Calu3 (cell line): ENCODE measurements around the gene TRIM38. TPM values are rescaled to one million over a fixed set of nuclear protein-coding genes. Genes with fewer than 3 reads are reported as not detected.
"Not testable (repeated sequence)": the region's sequence is repeated elsewhere in the genome, so short reads cannot be mapped to it uniquely, and the experiment has no call there.

Source experiments
- BruUV-seq: library from RNA; stranded (reverse); fragments of 400-500 nt; replicated peaks from 2 replicates; lab custom pipeline; 2021; lab: Mats Ljungman, UMichigan
- CTCF ChIA-PET: fragments of 300-600 bp; sonication (Branson Sonifier 250); formaldehyde crosslinking; loops from one replicate; lab custom pipeline; 2022; ENCODE audit warnings: antibody characterized with exemption; lab: Charles Lee
- DNase-seq: peaks from one replicate; pipeline ENCODE4 v3.0.0; 2022
- H3K27ac Mint-ChIP-seq: one replicate; pipeline ENCODE4 v1.8.0; 2022; ENCODE audit warnings: mixed read lengths; ENCODE audit not compliant: unreplicated experiment
- H3K27me3 Mint-ChIP-seq: one replicate; pipeline ENCODE4 v1.8.0; 2022; ENCODE audit warnings: mixed read lengths; ENCODE audit not compliant: unreplicated experiment
- H3K36me3 Mint-ChIP-seq: one replicate; pipeline ENCODE4 v1.8.0; 2022; ENCODE audit warnings: mild to moderate bottlenecking, moderate library complexity, mixed read lengths; ENCODE audit not compliant: insufficient read depth, unreplicated experiment
- H3K4me1 Mint-ChIP-seq: one replicate; pipeline ENCODE4 v1.8.0; 2022; ENCODE audit warnings: mild to moderate bottlenecking, low read depth, mixed read lengths; ENCODE audit not compliant: unreplicated experiment
- H3K4me3 Mint-ChIP-seq: one replicate; pipeline ENCODE4 v1.8.0; 2022; ENCODE audit warnings: mild to moderate bottlenecking, low read depth, moderate library complexity, mixed read lengths; ENCODE audit not compliant: unreplicated experiment
- H3K9me3 Mint-ChIP-seq: one replicate; pipeline ENCODE4 v1.8.0; 2022; ENCODE audit warnings: low read depth, mixed read lengths; ENCODE audit not compliant: unreplicated experiment
- intact Hi-C: fragments of 100-400 bp; cut with micrococcal nuclease; formaldehyde crosslinking; loops from one replicate; pipeline ENCODE4 v1.10.0; 2022; ENCODE audit not compliant: unreplicated experiment
- total RNA-seq: library from RNA; stranded (reverse); gene quantifications from 2 replicates; pipeline ENCODE4 v1.2.3, GENCODE V29; 2022
- TF ChIP-seq, protein P1 (sequence below): fragments of 200-600 bp; IDR thresholded peaks from one replicate; pipeline ENCODE4 v1.8.0; 2022; ENCODE audit warnings: antibody characterized with exemption; ENCODE audit not compliant: unreplicated experiment

The TRIM38 gene
- total RNA-seq, 1 experiment from 2014 or later, result 20.6 TPM

DNA sequence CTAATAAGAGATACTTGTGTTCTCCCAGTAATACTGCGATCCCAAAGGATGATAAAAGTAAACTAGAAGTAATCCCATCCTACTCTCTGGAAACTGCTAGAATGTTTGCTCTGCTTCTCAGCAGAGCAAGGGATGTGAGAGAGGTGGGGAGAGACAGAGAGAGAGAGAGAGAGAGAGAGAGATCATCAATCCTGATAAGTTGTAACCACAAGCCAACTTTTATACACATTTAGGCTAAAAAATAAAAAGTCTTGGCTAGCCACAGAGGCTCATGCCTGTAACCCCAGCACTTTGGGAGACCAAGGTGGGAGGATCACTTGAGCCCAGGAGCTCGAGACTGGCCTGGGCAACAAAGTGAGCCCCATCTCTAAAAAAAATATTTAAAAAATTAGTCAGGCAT lies 16.0 kb upstream of the TRIM38 start:
- intact Hi-C loops, result no loop called here
- TF ChIP-seq, protein P1, sequence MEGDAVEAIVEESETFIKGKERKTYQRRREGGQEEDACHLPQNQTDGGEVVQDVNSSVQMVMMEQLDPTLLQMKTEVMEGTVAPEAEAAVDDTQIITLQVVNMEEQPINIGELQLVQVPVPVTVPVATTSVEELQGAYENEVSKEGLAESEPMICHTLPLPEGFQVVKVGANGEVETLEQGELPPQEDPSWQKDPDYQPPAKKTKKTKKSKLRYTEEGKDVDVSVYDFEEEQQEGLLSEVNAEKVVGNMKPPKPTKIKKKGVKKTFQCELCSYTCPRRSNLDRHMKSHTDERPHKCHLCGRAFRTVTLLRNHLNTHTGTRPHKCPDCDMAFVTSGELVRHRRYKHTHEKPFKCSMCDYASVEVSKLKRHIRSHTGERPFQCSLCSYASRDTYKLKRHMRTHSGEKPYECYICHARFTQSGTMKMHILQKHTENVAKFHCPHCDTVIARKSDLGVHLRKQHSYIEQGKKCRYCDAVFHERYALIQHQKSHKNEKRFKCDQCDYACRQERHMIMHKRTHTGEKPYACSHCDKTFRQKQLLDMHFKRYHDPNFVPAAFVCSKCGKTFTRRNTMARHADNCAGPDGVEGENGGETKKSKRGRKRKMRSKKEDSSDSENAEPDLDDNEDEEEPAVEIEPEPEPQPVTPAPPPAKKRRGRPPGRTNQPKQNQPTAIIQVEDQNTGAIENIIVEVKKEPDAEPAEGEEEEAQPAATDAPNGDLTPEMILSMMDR, result no peak
- Mint-ChIP-seq H3K36me3 (no peaks in the 10 kb centered on the region), H3K27ac (no peak overlapping the region), H3K27me3 (no peaks in the 10 kb centered on the region), H3K4me1 (no peaks in the 10 kb centered on the region), H3K9me3 (no peaks in the 10 kb centered on the region), H3K4me3 (no peak overlapping the region)
- BruUV-seq, result no TSS peak
- DNase-seq, result no peak
- CTCF ChIA-PET, result interaction anchor here (0.7 kb wide), 1 partner anchor 12 kb away, joined by 4 read pairs; no protein-coding TSS in a partner anchor

DNA sequence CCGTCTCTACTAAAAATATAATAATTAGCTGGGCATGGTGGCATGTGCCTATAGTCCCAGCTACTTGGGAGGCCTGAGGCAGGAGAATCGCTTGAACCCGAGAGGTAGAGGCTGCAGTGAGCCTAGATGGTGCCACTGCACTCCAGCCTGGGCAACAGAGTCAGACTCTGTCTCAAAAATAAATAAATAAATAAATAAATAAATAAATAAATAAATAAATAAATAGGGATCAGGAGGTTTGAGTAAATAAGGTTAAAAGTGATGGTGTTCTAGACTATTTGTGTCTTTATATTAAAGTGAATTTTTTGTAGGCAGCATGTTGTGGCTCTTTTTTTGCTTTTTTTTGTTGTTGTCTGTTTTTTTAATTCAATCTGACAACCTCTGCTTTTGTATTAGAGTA lies 15.1 kb upstream of the TRIM38 start:
- H3K9me3 Mint-ChIP-seq, H3K27me3 Mint-ChIP-seq, H3K27ac Mint-ChIP-seq, DNase-seq, CTCF ChIA-PET, H3K36me3 Mint-ChIP-seq, BruUV-seq, H3K4me1 Mint-ChIP-seq, intact Hi-C loops, H3K4me3 Mint-ChIP-seq: not testable (repeated sequence)

DNA sequence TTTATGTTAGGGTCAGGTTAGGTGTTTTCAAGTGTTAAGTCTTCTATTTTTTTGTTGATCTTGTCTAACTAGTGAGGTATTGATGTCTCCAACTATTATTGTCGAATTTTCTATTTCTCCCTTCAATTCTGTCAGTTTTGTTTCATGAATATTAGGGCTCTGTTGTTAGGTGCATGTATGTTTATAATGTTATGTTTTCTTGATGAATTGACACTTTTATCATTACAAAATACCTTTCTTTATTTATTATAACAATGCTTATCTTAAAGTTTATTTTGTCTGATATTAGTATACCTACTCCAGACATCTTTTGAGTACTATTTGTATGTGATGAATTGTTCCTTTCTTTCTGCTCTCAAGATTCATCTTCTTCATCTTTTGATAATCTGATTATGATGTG lies 12.9 kb upstream of the TRIM38 start:
- Mint-ChIP-seq H3K4me3 (no peak overlapping the region), H3K36me3 (no peaks in the 10 kb centered on the region), H3K27me3 (no peaks in the 10 kb centered on the region), H3K27ac (no peak overlapping the region), H3K4me1 (no peaks in the 10 kb centered on the region), H3K9me3 (no peaks in the 10 kb centered on the region)
- BruUV-seq, result no TSS peak
- TF ChIP-seq, protein P1, result no peak
- CTCF ChIA-PET, result no interaction called here
- intact Hi-C loops, result no loop called here
- DNase-seq, result no peak

DNA sequence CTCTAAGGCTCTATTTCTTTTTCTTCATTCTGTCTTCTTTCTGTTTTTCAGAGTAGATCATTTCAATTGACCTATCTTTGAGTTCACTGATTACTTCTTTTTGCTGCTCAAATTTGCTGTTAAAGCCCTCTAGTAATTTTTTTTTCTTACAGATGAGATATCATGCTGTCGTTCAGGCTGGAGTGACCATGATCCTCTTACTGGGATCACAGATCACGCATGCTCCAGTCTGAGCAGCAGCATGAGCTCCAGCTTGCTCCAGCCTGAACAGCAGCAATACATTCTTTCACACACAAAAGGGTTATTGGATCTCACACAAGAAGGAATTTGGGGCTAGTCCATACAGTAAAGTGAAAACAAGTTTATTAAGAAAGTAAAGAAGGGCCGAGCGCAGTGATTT lies 12.3 kb upstream of the TRIM38 start:
- intact Hi-C loops, result no loop called here
- H3K27ac Mint-ChIP-seq, result no peak overlapping the region
- H3K4me1 Mint-ChIP-seq, result no peaks in the 10 kb centered on the region
- DNase-seq, result no peak
- no peaks in the 10 kb centered on the region for H3K36me3 Mint-ChIP-seq
- no peak overlapping the region for H3K4me3 Mint-ChIP-seq
- TF ChIP-seq, protein P1, result no peak
- CTCF ChIA-PET, result no interaction called here
- BruUV-seq, result no TSS peak
- H3K9me3 Mint-ChIP-seq, result no peaks in the 10 kb centered on the region
- H3K27me3 Mint-ChIP-seq, result no peaks in the 10 kb centered on the region

DNA sequence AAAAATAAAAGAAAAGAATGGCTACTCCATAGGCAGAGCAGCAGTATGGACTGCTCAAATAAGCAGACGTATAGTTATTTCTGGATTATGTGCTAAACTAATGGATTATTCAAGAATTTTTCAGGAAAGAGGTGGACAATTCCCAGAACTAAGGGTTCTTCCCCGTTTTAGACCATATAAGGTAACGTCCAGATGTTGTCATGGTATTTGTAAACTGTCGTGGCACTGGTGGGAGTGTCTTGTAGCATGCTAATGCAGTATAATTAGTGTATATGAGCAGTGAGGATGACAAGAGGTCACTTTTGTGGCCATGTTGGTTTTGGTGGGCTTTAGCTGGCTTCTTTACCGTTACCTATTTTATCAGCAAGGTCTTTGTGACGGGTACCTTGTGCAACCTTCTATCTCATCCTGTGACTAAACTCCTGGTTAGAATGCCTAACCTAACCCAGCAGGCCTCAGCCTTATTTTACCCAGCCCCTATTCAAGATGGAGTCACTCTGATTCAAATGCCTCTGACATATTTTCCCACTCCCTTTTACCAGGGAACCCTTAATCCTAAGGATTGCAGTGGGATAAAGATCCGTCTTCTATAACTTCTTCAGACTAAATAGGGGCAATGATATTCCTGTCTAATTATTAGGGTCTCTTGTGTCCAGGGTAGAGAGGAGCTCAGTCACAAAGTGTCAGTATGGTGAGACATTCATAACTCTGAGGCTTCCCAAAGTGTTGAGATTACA lies 11.1 kb upstream of the TRIM38 start:
- TF ChIP-seq, protein P1, result no peak
- DNase-seq, result no peak
- Mint-ChIP-seq H3K27me3 (no peaks in the 10 kb centered on the region), H3K4me3 (no peak overlapping the region), H3K36me3 (no peaks in the 10 kb centered on the region), H3K9me3 (no peaks in the 10 kb centered on the region), H3K27ac (no peak overlapping the region), H3K4me1 (no peaks in the 10 kb centered on the region)
- CTCF ChIA-PET, result no interaction called here
- BruUV-seq, result no TSS peak
- intact Hi-C loops, result no loop called here
